Right atrium auricular region (tissue), 2 donors: Measurements from ENCODE around the gene L3MBTL4. TPM values are rescaled to one million over a fixed set of nuclear protein-coding genes. Genes with fewer than 3 reads are reported as not detected.

Experiments used
- DNase-seq: peaks from one replicate; pipeline ENCODE4 v3.0.0-alpha.2; 2019; ENCODE audit warnings: low spot score
- H3K27ac ChIP-seq, 2 donors: fragments of 200-600 bp; sonication (generic); 1 replicate in 1 of 2; 2 replicates in 1 of 2; pipeline ENCODE4 v1.5.1; 2016 to 2019
- H3K27me3 ChIP-seq, 2 donors: fragments of 200-600 bp; sonication (generic); one replicate each; pipeline versions ENCODE4 v1.5.1 to v1.6.0; 2017 to 2019
- H3K36me3 ChIP-seq: fragments of 200-600 bp; sonication (generic); one replicate; pipeline ENCODE4 v1.5.1; 2016
- H3K4me1 ChIP-seq, 2 donors: fragments of 200-600 bp; sonication (generic); one replicate each; pipeline versions ENCODE4 v1.5.1 to v1.6.0; 2017 to 2019
- H3K4me3 ChIP-seq, 2 donors: fragments of 200-600 bp; sonication (generic); 1 replicate in 1 of 2; 2 replicates in 1 of 2; pipeline ENCODE4 v1.5.1; 2017 to 2019; ENCODE audit warnings: mild to moderate bottlenecking in 1 of 2, moderate library complexity in 1 of 2
- H3K9me3 ChIP-seq, 2 donors: fragments of 200-600 bp; sonication (generic); one replicate each; pipeline ENCODE4 v1.5.1; 2019
- total RNA-seq, 2 donors: library from RNA; depleted of rRNA; stranded (reverse); fragments of >200 nt; gene quantifications; one replicate each; pipeline ENCODE4 v1.1.0, GENCODE V29; 2016
- TF ChIP-seq, protein P1 (sequence below), 2 donors: fragments of 200-600 bp; sonication (generic); IDR thresholded peaks; one replicate each; pipeline ENCODE4 v1.5.1; 2019; ENCODE audit warnings: antibody characterized with exemption in 2 of 2

The L3MBTL4 gene
- total RNA-seq, 2 donors from 2014 or later, result 6.6 to 10.5 TPM

DNA sequence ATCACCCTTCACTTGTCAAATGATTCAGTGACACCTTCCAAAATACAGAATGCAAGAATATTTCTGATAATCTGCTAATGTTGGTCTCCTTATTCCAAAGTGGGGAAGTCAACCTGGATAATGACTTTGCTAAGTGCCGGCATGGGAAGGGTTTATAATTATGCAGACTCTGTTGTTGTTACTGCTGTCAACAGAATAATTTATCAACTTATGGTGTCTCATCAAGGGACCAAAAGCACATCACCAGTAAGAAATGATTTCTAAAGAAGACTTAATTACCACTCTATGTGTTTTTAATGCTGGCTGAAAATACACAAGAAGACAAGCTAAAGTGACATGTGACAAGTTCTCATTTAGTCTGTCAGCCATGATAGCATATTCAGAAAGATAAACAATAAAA is 403.8 kb downstream of the L3MBTL4 start:
- Histone ChIP-seq H3K4me3 (no peak overlapping the region), H3K9me3 (no peaks in the 10 kb centered on the region), H3K36me3 (no peaks in the 10 kb centered on the region), H3K27me3 (no peaks in the 10 kb centered on the region), H3K4me1 (no peaks in the 10 kb centered on the region), H3K27ac (no peak overlapping the region)
- TF ChIP-seq, protein P1, sequence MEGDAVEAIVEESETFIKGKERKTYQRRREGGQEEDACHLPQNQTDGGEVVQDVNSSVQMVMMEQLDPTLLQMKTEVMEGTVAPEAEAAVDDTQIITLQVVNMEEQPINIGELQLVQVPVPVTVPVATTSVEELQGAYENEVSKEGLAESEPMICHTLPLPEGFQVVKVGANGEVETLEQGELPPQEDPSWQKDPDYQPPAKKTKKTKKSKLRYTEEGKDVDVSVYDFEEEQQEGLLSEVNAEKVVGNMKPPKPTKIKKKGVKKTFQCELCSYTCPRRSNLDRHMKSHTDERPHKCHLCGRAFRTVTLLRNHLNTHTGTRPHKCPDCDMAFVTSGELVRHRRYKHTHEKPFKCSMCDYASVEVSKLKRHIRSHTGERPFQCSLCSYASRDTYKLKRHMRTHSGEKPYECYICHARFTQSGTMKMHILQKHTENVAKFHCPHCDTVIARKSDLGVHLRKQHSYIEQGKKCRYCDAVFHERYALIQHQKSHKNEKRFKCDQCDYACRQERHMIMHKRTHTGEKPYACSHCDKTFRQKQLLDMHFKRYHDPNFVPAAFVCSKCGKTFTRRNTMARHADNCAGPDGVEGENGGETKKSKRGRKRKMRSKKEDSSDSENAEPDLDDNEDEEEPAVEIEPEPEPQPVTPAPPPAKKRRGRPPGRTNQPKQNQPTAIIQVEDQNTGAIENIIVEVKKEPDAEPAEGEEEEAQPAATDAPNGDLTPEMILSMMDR (IDR thresholded peaks at IDR 0.05), result no peak
- DNase-seq, result no peak

- no peaks in the 10 kb centered on the region for H3K27me3 ChIP-seq
- TF ChIP-seq, protein P1 (IDR thresholded peaks at IDR 0.05), result no peak
- no peaks in the 10 kb centered on the region for H3K36me3 ChIP-seq
- H3K4me1 ChIP-seq, result no peaks in the 10 kb centered on the region
- H3K9me3 ChIP-seq, result no peaks in the 10 kb centered on the region
- H3K4me3 ChIP-seq, result no peak overlapping the region
- no peak for DNase-seq
- H3K27ac ChIP-seq, result no peak overlapping the region
Measured at GRCh38 chr18:6010284-6010683, 404.4 kb downstream of the L3MBTL4 start.

DNA sequence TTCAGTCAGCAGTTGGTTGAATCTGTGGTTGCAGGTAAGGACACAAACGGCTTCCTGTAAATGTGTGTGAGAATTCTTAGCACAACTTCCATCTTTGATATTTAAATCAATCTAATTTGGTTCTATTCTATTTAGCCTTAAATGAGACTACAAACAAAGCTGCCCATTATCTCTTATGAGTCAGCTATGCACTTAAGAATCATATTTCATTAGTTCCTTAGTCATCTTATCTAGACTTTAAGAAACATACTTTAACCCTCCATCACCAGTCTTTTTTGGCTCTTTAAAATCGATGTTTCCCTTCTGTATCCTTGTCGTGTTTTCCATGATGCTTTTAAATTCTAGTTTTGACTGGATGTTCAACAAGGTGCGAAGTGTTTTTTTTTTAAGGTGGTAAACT is 405.0 kb downstream of the L3MBTL4 start:
- Histone ChIP-seq H3K9me3 (no peaks in the 10 kb centered on the region), H3K27me3 (no peaks in the 10 kb centered on the region), H3K36me3 (no peaks in the 10 kb centered on the region), H3K4me1 (no peaks in the 10 kb centered on the region), H3K4me3 (no peak overlapping the region), H3K27ac (no peak overlapping the region)
- DNase-seq, result no peak
- TF ChIP-seq, protein P1 (IDR thresholded peaks at IDR 0.05), result no peak

DNA sequence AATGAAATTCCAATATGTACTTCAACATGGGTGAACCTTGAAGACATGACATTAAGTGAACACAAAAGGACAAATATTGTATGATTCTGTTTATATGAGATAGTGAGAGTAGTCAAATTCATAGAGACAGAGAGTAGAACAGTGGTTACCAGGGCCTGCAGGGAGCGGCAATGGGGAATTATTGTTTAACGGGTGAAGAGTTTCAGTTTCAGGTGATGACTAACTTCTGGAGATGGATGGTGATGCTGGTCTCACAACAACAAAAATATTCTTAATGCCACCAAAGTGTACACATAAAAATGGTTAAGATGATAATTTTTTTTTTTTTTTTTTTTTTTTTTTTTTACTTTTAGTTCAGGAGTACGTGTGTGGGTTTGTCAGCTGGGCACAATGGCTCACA is 410.0 kb downstream of the L3MBTL4 start:
- TF ChIP-seq, protein P1 (IDR thresholded peaks at IDR 0.05), result no peak
- no peak for DNase-seq
- Histone ChIP-seq H3K27ac (no peak overlapping the region), H3K36me3 (no peaks in the 10 kb centered on the region), H3K9me3 (peaks cover 0 to 3% of the 10 kb centered on the region in 2 donors), H3K4me1 (no peaks in the 10 kb centered on the region), H3K4me3 (no peak overlapping the region), H3K27me3 (no peaks in the 10 kb centered on the region)

DNA sequence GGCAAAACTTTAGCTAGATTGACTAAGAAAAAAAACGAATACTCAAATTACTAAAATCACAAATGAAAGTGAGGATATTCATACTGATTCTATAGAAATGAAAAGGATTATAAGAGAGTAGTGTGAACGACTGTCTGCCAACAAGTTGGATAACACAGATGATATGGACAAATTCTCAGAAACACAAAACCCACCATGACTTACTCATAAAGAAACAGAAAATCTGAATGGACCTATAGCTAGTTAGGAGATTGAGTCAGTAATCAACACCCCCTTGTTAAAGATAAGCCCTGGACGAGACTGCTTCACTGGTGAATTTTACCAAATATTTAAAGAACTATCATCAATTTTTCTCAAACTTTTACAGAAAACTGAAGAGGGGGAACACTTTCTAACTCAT is 410.6 kb downstream of the L3MBTL4 start:
- Histone ChIP-seq H3K36me3 (no peaks in the 10 kb centered on the region), H3K27ac (no peak overlapping the region), H3K27me3 (no peaks in the 10 kb centered on the region), H3K4me1 (no peaks in the 10 kb centered on the region), H3K9me3 (peaks cover 0 to 7% of the 10 kb centered on the region in 2 donors), H3K4me3 (no peak overlapping the region)
- TF ChIP-seq, protein P1 (IDR thresholded peaks at IDR 0.05), result no peak
- DNase-seq, result no peak

- TF ChIP-seq, protein P1 (IDR thresholded peaks at IDR 0.05), result no peak
- no peak for DNase-seq
Measured at GRCh38 chr18:6001867-6002266, 412.8 kb downstream of the L3MBTL4 start.

More at GRCh38 chr18:6001867-6002266, 412.8 kb downstream of the L3MBTL4 start:
- Histone ChIP-seq H3K36me3 (no peaks in the 10 kb centered on the region), H3K27me3 (no peaks in the 10 kb centered on the region), H3K27ac (no peak overlapping the region), H3K4me3 (no peak overlapping the region), H3K9me3 (peaks cover 0 to 7% of the 10 kb centered on the region in 2 donors), H3K4me1 (no peaks in the 10 kb centered on the region)
